ENCODE data around the gene ZSWIM3.
A peak's percentile ranks its signal among the peaks of the same experiment; 100 is the strongest.
"Not testable (repeated sequence)": the region's sequence is repeated elsewhere in the genome, so short reads cannot be mapped to it uniquely, and the experiment has no call there.

Gene ZSWIM3

GRCh38 chr20:45861221-45862075 lies 4.0 kb downstream of the ZSWIM3 start:
- no peak for DNase-seq

DNA sequence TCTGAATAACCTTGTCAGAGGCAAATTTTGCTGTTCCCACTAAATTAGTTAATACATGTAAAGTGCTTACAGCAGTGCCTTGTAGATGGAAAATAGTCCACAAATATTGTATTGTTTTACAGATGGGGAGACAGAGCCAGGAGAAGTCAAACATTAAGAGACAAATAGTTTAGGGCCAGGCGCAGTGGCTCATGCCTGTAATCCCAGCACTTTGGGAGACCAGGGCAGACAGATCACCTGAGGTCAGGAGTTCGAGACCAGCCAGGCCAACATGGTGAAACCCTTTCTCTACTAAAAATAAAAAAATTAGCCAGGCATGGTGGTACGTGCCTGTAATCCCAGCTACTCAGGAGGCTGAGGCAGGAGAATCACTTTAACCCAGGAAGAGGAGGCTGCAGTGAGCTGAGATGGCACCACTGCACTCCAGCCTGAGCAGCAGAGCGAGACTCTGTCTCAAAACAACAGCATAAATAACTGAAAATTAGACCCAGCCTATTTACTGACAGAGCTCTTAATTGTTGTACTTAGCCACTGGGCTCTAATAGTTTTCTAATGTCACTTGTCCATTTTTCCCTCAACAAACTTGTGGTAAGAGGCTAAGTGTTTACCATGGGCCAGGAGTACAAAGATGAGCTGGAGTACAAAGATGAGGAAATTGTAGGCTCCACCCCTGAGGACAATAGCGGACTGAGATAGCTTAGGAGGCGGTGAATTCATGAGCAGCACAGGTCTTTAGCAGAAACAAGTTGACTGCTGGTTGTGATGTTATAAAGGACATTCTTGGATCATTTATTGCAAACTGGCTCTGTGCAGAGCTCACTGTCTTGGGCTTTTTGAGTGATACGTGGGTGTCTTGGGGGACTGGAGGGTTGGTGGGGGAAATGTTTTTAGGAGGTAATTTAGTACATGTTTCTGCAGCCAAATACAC lies 6.4 kb downstream of the ZSWIM3 start:
- DNase-seq, result peak; percentile 3

GRCh38 chr20:45866454-45866853 lies 9.0 kb downstream of the ZSWIM3 start:
- DNase-seq, result no peak

GRCh38 chr20:45867136-45867818 lies 9.9 kb downstream of the ZSWIM3 start:
- no peak for DNase-seq

GRCh38 chr20:45867819-45868176 lies 10.4 kb downstream of the ZSWIM3 start:
- DNase-seq, result no peak

GRCh38 chr20:45872626-45873025 lies 15.2 kb downstream of the ZSWIM3 start:
- DNase-seq, result no peak

DNA sequence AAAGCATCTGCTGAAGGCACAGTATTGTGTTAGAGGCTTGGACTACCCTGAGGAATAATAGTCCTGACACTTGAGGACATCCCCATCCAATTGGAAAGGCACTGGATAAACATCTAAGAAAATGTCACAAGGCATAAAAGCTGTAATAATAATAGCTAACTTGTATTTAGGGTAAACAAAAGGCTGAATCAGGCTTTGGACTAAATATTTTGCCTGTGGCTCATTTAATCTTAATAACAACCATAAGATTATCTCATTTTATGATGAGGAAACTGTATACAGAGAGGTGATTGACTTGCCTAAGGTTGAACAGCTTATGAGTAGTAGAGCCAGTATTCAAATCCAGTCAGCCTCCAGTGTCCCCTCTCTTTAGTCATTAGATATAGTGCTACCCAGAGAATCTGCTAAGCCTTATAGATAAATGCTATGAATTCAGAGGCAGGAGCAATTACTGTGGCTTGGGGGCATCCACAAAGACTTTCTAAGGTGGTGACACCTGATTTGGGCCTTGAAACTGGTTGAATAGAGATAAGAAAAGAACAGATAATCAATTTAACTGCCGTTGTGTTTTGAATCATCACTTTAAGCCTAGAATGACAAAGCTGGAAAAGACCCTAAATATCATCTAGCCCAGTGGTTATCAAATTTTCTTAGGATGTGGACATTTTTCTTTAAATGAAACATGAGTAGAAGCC lies 16.1 kb downstream of the ZSWIM3 start:
- DNase-seq, result no peak

DNA sequence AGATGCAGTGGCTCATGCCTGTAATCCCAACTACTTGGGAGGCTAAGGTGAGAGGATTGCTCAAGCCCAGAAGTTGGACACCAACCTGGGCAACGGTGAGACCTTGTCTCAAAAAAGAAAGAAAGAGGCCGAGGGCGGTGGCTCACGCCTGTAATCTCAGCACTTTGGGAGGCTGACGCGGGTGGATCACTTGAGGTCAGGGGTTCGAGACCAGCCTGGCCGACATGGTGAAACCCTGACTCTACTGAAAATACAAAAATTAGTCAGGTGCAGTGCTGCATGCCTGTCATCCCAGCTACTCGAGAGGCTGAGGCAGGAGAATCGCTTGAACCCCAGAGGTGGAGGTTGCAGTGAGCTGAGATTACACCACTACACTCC lies 16.7 kb downstream of the ZSWIM3 start:
- DNase-seq, result not testable (repeated sequence)

GRCh38 chr20:45874576-45874975 lies 17.2 kb downstream of the ZSWIM3 start:
- DNase-seq, result no peak

DNA sequence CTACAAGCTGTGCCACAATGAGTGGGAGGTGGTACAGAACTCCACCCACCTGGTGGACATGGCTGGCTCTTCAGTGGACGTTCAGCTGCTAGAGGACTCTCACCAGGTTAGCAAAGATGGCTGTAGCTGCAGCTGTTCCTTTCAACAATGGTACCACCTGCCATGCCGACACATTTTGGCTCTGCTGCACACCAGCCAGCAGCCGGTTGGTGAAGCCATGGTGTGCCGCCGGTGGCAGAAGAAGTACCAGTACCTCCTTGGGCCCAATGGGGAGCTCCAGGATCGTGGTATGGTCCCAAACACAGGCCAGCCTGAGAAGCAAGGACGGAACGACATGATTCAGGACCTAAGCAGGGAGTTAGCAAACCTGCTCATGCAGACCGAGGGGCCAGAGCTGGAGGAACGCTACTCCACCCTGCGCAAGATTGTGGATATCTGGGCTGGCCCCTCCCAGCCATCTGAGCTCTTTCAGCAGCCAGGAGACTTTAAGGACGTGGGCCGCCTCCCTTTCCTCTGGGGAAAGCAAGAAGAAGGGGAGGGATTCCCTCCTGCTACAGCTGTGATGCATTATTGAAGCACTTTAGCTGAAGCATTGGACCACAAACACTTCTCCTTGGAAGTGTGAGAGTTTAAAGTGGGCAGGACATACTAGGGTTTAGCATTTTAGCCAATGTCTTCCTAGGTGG lies 20.8 kb downstream of the ZSWIM3 start:
- DNase-seq, result no peak

DNA sequence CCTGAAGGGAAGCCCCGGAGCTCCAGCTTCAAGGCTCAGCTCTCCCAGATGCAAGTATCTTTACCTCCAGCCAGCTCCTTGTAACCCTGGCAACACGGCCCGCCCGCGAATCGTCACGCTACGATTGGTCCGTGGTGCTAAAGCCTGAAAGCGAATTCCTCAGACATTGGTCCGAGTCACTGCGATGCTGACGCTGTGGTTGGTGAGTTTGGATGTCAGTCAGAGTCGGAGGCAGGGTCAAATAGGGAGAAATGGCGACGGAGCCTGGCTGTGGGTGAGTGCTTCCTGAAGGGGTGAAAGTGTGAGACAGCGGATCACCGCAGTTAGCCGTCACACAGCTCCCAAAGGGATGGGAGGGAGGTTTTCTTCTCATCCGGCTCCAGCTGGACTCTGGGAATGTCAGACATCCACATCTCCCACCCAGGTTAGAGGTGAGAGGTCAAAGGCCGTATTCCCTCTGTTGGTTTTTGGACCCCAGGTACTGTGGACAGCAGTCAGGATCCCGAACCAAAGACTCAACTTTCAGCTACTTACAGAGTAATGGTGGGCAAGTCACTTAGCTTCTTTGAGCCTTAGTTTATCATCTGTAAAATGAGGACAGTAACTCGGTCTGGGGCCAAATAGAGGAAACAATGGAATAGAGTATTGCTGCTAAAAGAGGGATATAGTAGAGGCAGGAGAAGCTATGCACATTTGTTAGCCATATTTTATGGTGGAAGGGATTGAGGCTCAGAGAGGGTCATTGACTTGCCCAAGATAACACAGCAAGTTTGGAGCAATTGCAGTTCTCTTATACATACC lies 23.8 kb downstream of the ZSWIM3 start, which contains the start of gene ZSWIM1:
ZSWIM1 (plus strand) TSS at position 240 of the 801 bp plus-strand sequence. CDS start 1,366 bp downstream, outside the sequence.
- DNase-seq, result peak; percentile 85

DNA sequence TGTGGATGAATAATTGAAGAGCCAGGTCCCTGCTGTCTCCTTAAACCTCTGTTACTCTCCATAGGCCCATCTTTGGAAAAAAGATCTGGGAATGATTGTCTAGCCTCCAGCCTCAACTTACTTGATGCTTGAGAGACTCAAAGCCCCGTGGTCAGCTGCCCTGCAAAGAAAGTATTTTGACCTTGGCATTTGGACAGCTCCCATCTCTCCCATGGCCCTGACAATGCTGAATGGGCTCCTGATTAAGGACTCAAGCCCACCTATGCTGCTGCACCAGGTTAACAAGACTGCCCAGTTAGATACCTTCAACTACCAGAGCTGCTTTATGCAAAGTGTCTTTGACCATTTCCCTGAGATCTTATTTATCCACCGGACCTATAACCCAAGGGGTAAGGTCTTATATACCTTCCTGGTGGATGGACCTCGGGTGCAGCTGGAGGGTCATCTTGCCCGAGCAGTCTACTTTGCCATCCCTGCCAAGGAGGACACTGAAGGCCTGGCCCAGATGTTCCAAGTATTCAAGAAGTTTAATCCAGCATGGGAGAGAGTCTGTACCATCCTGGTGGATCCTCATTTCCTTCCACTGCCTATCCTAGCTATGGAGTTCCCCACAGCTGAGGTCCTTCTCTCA lies 25.2 kb downstream of the ZSWIM3 start:
- DNase-seq, result no peak

- no peak for DNase-seq
Observed at GRCh38 chr20:45883100-45883469, 25.7 kb downstream of the ZSWIM3 start.

GRCh38 chr20:45886590-45887345 lies 29.4 kb downstream of the ZSWIM3 start:
- DNase-seq, result no peak

DNA sequence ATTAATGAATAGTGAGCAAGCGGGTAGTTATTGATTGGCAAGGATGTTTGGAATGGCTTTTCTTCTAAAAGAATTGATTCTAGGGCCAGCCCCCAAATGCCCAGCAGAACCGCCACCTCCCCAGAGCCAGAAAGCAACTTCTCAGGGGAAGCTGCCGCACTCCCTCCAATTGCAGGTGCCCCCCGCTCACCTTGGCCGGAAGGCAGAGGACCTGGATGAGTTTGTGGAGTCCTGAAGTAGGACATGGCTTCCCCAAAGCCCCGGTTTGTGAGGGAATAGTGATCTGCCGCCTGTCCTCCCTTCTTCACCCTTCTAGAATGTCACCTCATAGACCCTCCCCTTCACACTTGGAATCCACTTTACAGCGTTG lies 29.9 kb downstream of the ZSWIM3 start, which contains the start of gene SPATA25:
SPATA25 (minus strand) TSS at position 277 of the 370 bp plus-strand sequence; CDS start at position 245, 32 bp downstream.
- no peak for DNase-seq

GRCh38 chr20:45888681-45889080 lies 31.3 kb downstream of the ZSWIM3 start:
- DNase-seq, result no peak

- DNase-seq, result peak; percentile 37
Observed at GRCh38 chr20:45890077-45890984, 32.9 kb downstream of the ZSWIM3 start.

Measured in NCI-H748 treated with DMSO at 0.1 percent for 48 hours (cell line).